ENCODE measurements around the gene SNCAIP. TPM values are rescaled to one million over a fixed set of nuclear protein-coding genes. Genes with fewer than 3 reads are reported as not detected.

The SNCAIP gene
- total and polyA plus RNA-seq, 2 of the 4 experiments (the other 2 are of a cell fraction): 15.3 to 19.0 TPM

- H3K36me3 ChIP-seq (ENCODE audit: control insufficient read depth, insufficient read depth, low read length): no peaks in the 10 kb centered on the region
- peak overlapping the region; percentile 26; the same call in 1 of the 2 replicates for H2BK120ac ChIP-seq (ENCODE audit: low read depth, low read length)
- dilution Hi-C loops (cut with HindIII; ENCODE audit: low sequenced_read_pairs, unreplicated experiment) (no loop called here), intact Hi-C loops (cut with micrococcal nuclease) (loop anchor here (5.0 kb wide), 2 partner anchors 81 to 106 kb away; no protein-coding TSS in a partner anchor), in situ Hi-C loops (cut with MboI; ENCODE audit: low sequenced_read_pairs) (no loop called here)
- no peak overlapping the region for H2BK15ac ChIP-seq (ENCODE audit: low read depth, low read length)
- CTCF ChIA-PET: no interaction called here
- H2BK5ac ChIP-seq (ENCODE audit: low read depth, low read length, poor library complexity, severe bottlenecking): no peak overlapping the region
- TF ChIP-seq POLR2A (IDR thresholded peaks at IDR 0.05; ENCODE audit: low read depth, low read length): no peak
- TF ChIP-seq MXI1 (IDR thresholded peaks at IDR 0.05; ENCODE audit: borderline replicate concordance, low read depth, low read length): no peak
- no peak for TF ChIP-seq CEBPB (IDR thresholded peaks at IDR 0.05; ENCODE audit: low read depth, low read length)
- no peak for TF ChIP-seq ELK1 (IDR thresholded peaks at IDR 0.05; ENCODE audit: borderline replicate concordance, low read depth, low read length)
- TF ChIP-seq FOS (IDR thresholded peaks at IDR 0.05; ENCODE audit: low read depth, low read length): no peak
- no peak for TF ChIP-seq CHD1 (IDR thresholded peaks at IDR 0.05; ENCODE audit: low read depth, low read length)
- TF ChIP-seq RAD21 (IDR thresholded peaks at IDR 0.05; ENCODE audit: low read length): no peak
- TF ChIP-seq SMC3 (IDR thresholded peaks at IDR 0.05; ENCODE audit: low read depth, low read length): no peak
- no peak for TF ChIP-seq RCOR1 (IDR thresholded peaks at IDR 0.05; ENCODE audit: insufficient replicate concordance, low read length)
- no peak for TF ChIP-seq BHLHE40 (IDR thresholded peaks at IDR 0.05; ENCODE audit: low read depth, low read length)
- TF ChIP-seq NFE2L2 (IDR thresholded peaks at IDR 0.05; ENCODE audit: low read depth, low read length): no peak
- TF ChIP-seq CTCF (conservative IDR thresholded peaks at IDR 0.05; ENCODE audit: low read depth, low read length): no peak
- no peak for TF ChIP-seq MAZ (IDR thresholded peaks at IDR 0.05; ENCODE audit: borderline replicate concordance, low read depth, low read length)
- no peak for TF ChIP-seq MAFK (IDR thresholded peaks at IDR 0.05; ENCODE audit: low read depth, low read length)
- TF ChIP-seq RFX5 (IDR thresholded peaks at IDR 0.05; ENCODE audit: low read depth, low read length): no peak
- TF ChIP-seq USF2 (IDR thresholded peaks at IDR 0.05; ENCODE audit: low read depth, low read length): no peak
- WGBS, 2 experiments (ENCODE audit: extremely low coverage in 2 of 2, insufficient read length in 1 of 2): 2% methylated on average over 18 of the region's 33 CpGs; no CpG with 5 or more reads in 1 of the 2 experiments
- H3K4me1 ChIP-seq (ENCODE audit: control insufficient read depth, insufficient read depth, low read length): peaks cover 4% of the 10 kb centered on the region; the same call in 1 of the 2 replicates
- no TSS peak for BruUV-seq (replicated peaks)
- H3K14ac ChIP-seq (replicated peaks; ENCODE audit: low read depth, low read length): no peak overlapping the region
- H2AFZ ChIP-seq (replicated peaks; ENCODE audit: low read length, poor library complexity): peak overlapping the region; percentile 91
- H3K27ac ChIP-seq (ENCODE audit: insufficient read depth, low read length): peak overlapping the region; percentile 12; the same call in 1 of the 2 replicates
- H3K23ac ChIP-seq (ENCODE audit: low read depth, low read length): peak overlapping the region; percentile 78
- H4K5ac ChIP-seq (ENCODE audit: low read depth, low read length): no peak overlapping the region
- POLR2A ChIA-PET (ENCODE audit: unreplicated experiment): no interaction called here
- no peak overlapping the region for H3K56ac ChIP-seq (ENCODE audit: extremely low read depth, insufficient read depth, low read length)
- peak overlapping the region; percentile 10 to 61; a peak in 1 of 4 replicates for H4K8ac ChIP-seq (ENCODE audit: low read depth in 2 of 2, low read length in 2 of 2)
- H3K4me3 ChIP-seq (ENCODE audit: insufficient read depth, low read depth, low read length): peak overlapping the region; percentile 54
- H3K4me2 ChIP-seq (ENCODE audit: low read depth, low read length): peak overlapping the region; percentile 51
- no peak overlapping the region; the same call in 1 of the 2 replicates for H2BK20ac ChIP-seq (ENCODE audit: low read depth, low read length)
- peak overlapping the region; percentile 29; the same call in 1 of the 2 replicates for H3K4ac ChIP-seq (ENCODE audit: low read depth, low read length)
- H4K20me1 ChIP-seq (ENCODE audit: insufficient read depth, low read length): no peaks in the 10 kb centered on the region
- peaks cover 4% of the 10 kb centered on the region for H3K9me1 ChIP-seq (ENCODE audit: insufficient read depth, low read length)
- DNase-seq: no peak
- ATAC-seq (ENCODE audit: low read depth): peak; percentile 13
- 0 out of 2 replicates have a peak, but pooled peaks cover 2% of the 10 kb centered on the region for H3K9me3 ChIP-seq (ENCODE audit: control insufficient read depth, insufficient read depth, low read length)
- H4K91ac ChIP-seq (ENCODE audit: insufficient read depth, low read depth, low read length): no peak overlapping the region
- no peak overlapping the region for H2AK5ac ChIP-seq (ENCODE audit: low read depth, low read length)
- H3K9ac ChIP-seq (ENCODE audit: low read depth, low read length): peak overlapping the region; percentile 42
- H3K18ac ChIP-seq (ENCODE audit: low read depth, low read length): peak overlapping the region; percentile 21; the same call in 1 of the 2 replicates
- no peaks in the 10 kb centered on the region for H3K27me3 ChIP-seq (ENCODE audit: control insufficient read depth, insufficient read depth, low read length)
- no peak overlapping the region for H2AK9ac ChIP-seq (replicated peaks; ENCODE audit: low read depth, low read length, poor library complexity)
- H3K79me1 ChIP-seq (ENCODE audit: low read depth in 1 of 2, low read length in 2 of 2): peaks cover 13 to 21% of the 10 kb centered on the region in 2 experiments
These were observed 508 bp upstream of the SNCAIP start for GRCh38 chr5:122311497-122311960.

Measured in IMR-90 (cell line).